GM04503 (cell line): ENCODE measurements around the gene FCGR1A.
"Not testable (repeated sequence)": the region's sequence is repeated elsewhere in the genome, so short reads cannot be mapped to it uniquely, and the experiment has no call there.

ENCODE experiments used
- DNase-seq: peaks from one replicate; pipeline ENCODE4 v3.0.0-alpha.2; 2012; ENCODE audit warnings: low read depth

The FCGR1A gene

GRCh38 chr1:149782600-149782999 is at the start of gene FCGR1A:
Gene FCGR1A (plus strand): TSS chr1:149782694. CDS start chr1:149782744, 50 bp downstream.
- not testable (repeated sequence) for DNase-seq

- not testable (repeated sequence) for DNase-seq
Observed at GRCh38 chr1:149732781-149733180, 49.7 kb upstream of the FCGR1A start.

- not testable (repeated sequence) for DNase-seq
Observed at GRCh38 chr1:149734692-149735091, 47.8 kb upstream of the FCGR1A start.

- not testable (repeated sequence) for DNase-seq
Observed at GRCh38 chr1:149740148-149740581, 42.3 kb upstream of the FCGR1A start.

- DNase-seq = not testable (repeated sequence)
Observed at GRCh38 chr1:149740590-149741230, 41.8 kb upstream of the FCGR1A start.

GRCh38 chr1:149741914-149742313 is 40.6 kb upstream of the FCGR1A start:
- not testable (repeated sequence) for DNase-seq

- not testable (repeated sequence) for DNase-seq
Observed at GRCh38 chr1:149746463-149747356, 35.8 kb upstream of the FCGR1A start.

GRCh38 chr1:149747359-149748143 is 34.9 kb upstream of the FCGR1A start:
- DNase-seq = not testable (repeated sequence)

- DNase-seq = not testable (repeated sequence)
Observed at GRCh38 chr1:149748144-149748500, 34.4 kb upstream of the FCGR1A start.

- not testable (repeated sequence) for DNase-seq
Observed at GRCh38 chr1:149750562-149750961, 31.9 kb upstream of the FCGR1A start.

- DNase-seq = not testable (repeated sequence)
Observed at GRCh38 chr1:149752186-149752585, 30.3 kb upstream of the FCGR1A start.

- DNase-seq = not testable (repeated sequence)
Observed at GRCh38 chr1:149753466-149753865, 29.0 kb upstream of the FCGR1A start.

GRCh38 chr1:149755294-149755693 is 27.2 kb upstream of the FCGR1A start:
- DNase-seq = not testable (repeated sequence)

GRCh38 chr1:149762294-149762693 is 20.2 kb upstream of the FCGR1A start:
- DNase-seq = not testable (repeated sequence)

GRCh38 chr1:149764087-149764800 is 18.2 kb upstream of the FCGR1A start:
- not testable (repeated sequence) for DNase-seq

GRCh38 chr1:149766241-149766640 is 16.3 kb upstream of the FCGR1A start:
- DNase-seq = not testable (repeated sequence)

- not testable (repeated sequence) for DNase-seq
Observed at GRCh38 chr1:149769216-149769615, 13.3 kb upstream of the FCGR1A start.

- DNase-seq = not testable (repeated sequence)
Observed at GRCh38 chr1:149770661-149771060, 11.8 kb upstream of the FCGR1A start.

GRCh38 chr1:149771653-149772425 is 10.7 kb upstream of the FCGR1A start:
- DNase-seq = not testable (repeated sequence)

GRCh38 chr1:149775510-149776147 is 6.9 kb upstream of the FCGR1A start:
- DNase-seq = not testable (repeated sequence)
